K562 (cell line): ENCODE measurements around the gene TSPOAP1. TPM values are rescaled to one million over a fixed set of nuclear protein-coding genes. Genes with fewer than 3 reads are reported as not detected.

ENCODE experiments used
- CBFA2T2 ChIP-seq: fragments of 450-650 bp; conservative IDR thresholded peaks from 2 replicates; pipeline ENCODE4 v1.6.1; 2017; ENCODE audit warnings: mild to moderate bottlenecking
- DLX4 ChIP-seq: fragments of 250-450 bp; sonication (Bioruptor Pico); IDR thresholded peaks from 2 replicates; pipeline ENCODE4 v1.6.1; 2021; ENCODE audit warnings: mild to moderate bottlenecking
- E4F1 ChIP-seq: fragments of 250-450 bp; sonication (Bioruptor Pico); IDR thresholded peaks from 2 replicates; pipeline ENCODE4 v1.5.0; 2021; ENCODE audit warnings: mild to moderate bottlenecking, borderline replicate concordance
- EHMT2 ChIP-seq: fragments of 450-650 bp; IDR thresholded peaks from 2 replicates; pipeline ENCODE4 v1.6.1; 2018; ENCODE audit warnings: antibody characterized with exemption
- ELK1 ChIP-seq: sonication (generic); formaldehyde crosslinking; IDR thresholded peaks from 2 replicates; pipeline ENCODE4 v1.8.1; 2022; ENCODE audit warnings: missing genetic modification reagents
- GTF2A2 ChIP-seq: IDR thresholded peaks from 2 replicates; pipeline ENCODE4 v1.6.1; 2016; ENCODE audit warnings: mild to moderate bottlenecking, missing genetic modification characterization, missing compliant biosample characterization
- KAT7 ChIP-seq: sonication (generic); formaldehyde crosslinking; IDR thresholded peaks from 2 replicates; pipeline ENCODE4 v1.8.0; 2022; ENCODE audit warnings: missing genetic modification reagents, mild to moderate bottlenecking, borderline replicate concordance
- MEF2A ChIP-seq: IDR thresholded peaks from 2 replicates; pipeline ENCODE4 v1.6.1; 2011; ENCODE audit warnings: low read depth, mild to moderate bottlenecking, low read length, moderate library complexity; ENCODE audit not compliant: control insufficient read depth
- SRSF3 ChIP-seq: fragments of 200-400 bp; formaldehyde crosslinking; IDR thresholded peaks from 2 replicates; pipeline ENCODE4 v1.6.1; 2016; ENCODE audit warnings: mild to moderate bottlenecking, low read length, moderate library complexity; ENCODE audit not compliant: insufficient read depth
- SRSF7 ChIP-seq: fragments of 200-400 bp; formaldehyde crosslinking; optimal IDR thresholded peaks from 2 replicates; pipeline ENCODE3; 2017; ENCODE audit warnings: mild to moderate bottlenecking, low read depth, low read length
- ZNF121 ChIP-seq: sonication (generic); formaldehyde crosslinking; conservative IDR thresholded peaks from 2 replicates; pipeline ENCODE4 v1.8.0; 2022; ENCODE audit warnings: missing genetic modification reagents
- ZNF253 ChIP-seq: fragments of 250-450 bp; sonication (Bioruptor Pico); conservative IDR thresholded peaks from 2 replicates; pipeline ENCODE4 v1.6.1; 2021; ENCODE audit warnings: mild to moderate bottlenecking
- ZNF384 ChIP-seq: IDR thresholded peaks from 2 replicates; pipeline ENCODE4 v1.6.1; 2012; ENCODE audit warnings: low read depth, low read length, improper control_type of control experiment
- ZNF395 ChIP-seq: fragments of 200-800 bp; sonication (Bioruptor generic); IDR thresholded peaks from 2 replicates; pipeline ENCODE4 v1.6.1; 2017; ENCODE audit warnings: missing genetic modification characterization, missing compliant biosample characterization
- ZNF592 ChIP-seq: fragments of 450-650 bp; IDR thresholded peaks from 2 replicates; pipeline ENCODE4 v1.6.1; 2017; ENCODE audit warnings: antibody characterized with exemption, mild to moderate bottlenecking
- ZNF77 ChIP-seq: fragments of 250-450 bp; sonication (Bioruptor Pico); IDR thresholded peaks from 2 replicates; pipeline ENCODE4 v1.5.0; 2020
- ZSCAN29 ChIP-seq: fragments of 450-650 bp; IDR thresholded peaks from 2 replicates; pipeline ENCODE4 v1.6.1; 2017
- ZZZ3 ChIP-seq: fragments of 450-650 bp; IDR thresholded peaks from 2 replicates; pipeline ENCODE4 v1.6.1; 2016; ENCODE audit warnings: antibody characterized with exemption, mild to moderate bottlenecking, moderate library complexity
- polyA plus RNA-seq, 8 experiments: library from polyadenylated mRNA; depleted of rRNA in 4 of 8; stranded (reverse) in 5 of 8; unstranded in 3 of 8; fragments of >200 nt; fragmentation: Nextera tagmentation in 2 of 8; fragmentation: Illumina TruSeq in 1 of 8; extraction: Ambion mirVana in 2 of 8; extraction: Trizol in 1 of 8; gene quantifications; 2 replicates each; pipeline versions ENCODE4 v1.2.1 to v1.2.3, GENCODE V29; 2011 to 2014; ENCODE audit warnings: inconsistent platforms in 1 of 8, missing spikeins in 1 of 8
- total RNA-seq, 7 experiments: library from RNA; depleted of rRNA in 6 of 7; stranded (reverse); fragments of >200 nt in 6 of 7; fragmentation: Illumina TruSeq in 2 of 7; extraction: Trizol in 2 of 7; gene quantifications; 2 replicates each; pipeline versions ENCODE4 v1.2.1 to v1.2.3, GENCODE V29; 2011 to 2021; ENCODE audit warnings: low replicate concordance in 1 of 7

The TSPOAP1 gene
- total and polyA plus RNA-seq, 9 of the 15 experiments (the other 6 are each of a cell fraction or from before 2014, with no cell fraction given), result 0.87 to 3.9 (median 1.8) TPM; not detected in 2

- TF ChIP-seq ZSCAN29 (no peak), ZNF121 (CRISPR knock-in tag) (no peak), MEF2A (peak; percentile 33; the same call in 1 of the 2 replicates), EHMT2 (no peak), ZNF384 (no peak), CBFA2T2 (no peak; the same call in 1 of the 2 replicates), ZNF77 (CRISPR knock-in tag) (no peak), ZNF253 (no peak), ZZZ3 (no peak), DLX4 (CRISPR knock-in tag) (no peak), ZNF592 (peak; percentile 24), E4F1 (no peak), GTF2A2 (tag) (no peak), SRSF3 (no peak), KAT7 (CRISPR knock-in tag) (0 out of 2 replicates have a peak, but pooled peaks have one; percentile 33), ELK1 (CRISPR knock-in tag) (no peak), ZNF395 (CRISPR knock-in tag) (peak; percentile 97), SRSF7 (no peak)
These were observed 9.2 kb upstream of the TSPOAP1 start (continued) for GRCh38 chr17:58337600-58338453.
